ENCODE data around the gene NDE1.
"Not testable (repeated sequence)": the region's sequence is repeated elsewhere in the genome, so short reads cannot be mapped to it uniquely, and the experiment has no call there.

NDE1 gene

DNA sequence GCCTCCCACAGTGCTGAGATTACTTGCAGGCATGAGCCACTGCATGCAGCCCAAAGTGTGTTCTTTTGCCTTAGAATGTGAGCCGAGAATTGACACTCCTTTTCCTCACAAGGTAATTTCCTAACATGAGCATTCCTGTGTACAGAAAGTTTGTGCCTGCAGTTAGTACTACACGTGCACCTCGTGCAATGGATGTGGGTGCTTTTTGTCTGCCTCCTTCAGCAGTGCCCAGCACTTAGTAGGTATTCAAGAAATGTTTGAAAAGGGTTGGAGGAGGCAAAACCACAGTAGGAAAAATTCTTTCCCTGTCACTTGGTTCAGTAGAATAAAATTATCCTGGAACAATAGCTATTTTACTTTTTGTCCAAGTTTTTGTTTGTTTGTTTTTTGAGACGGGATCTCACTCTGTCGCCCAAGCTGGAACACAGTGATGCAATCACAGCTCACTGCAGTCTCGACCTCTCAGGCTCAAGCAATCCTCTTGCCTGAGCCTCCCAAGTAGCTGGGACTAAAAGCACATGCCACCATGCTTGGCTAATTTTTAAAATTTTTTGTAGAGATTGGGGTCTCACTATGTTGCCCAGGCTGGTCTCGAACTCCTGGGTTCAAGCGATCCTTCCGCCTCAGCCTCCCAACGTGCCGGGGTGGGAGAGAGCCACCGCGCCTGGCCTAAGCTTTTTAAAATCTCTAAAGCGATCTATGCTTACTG, 2.4 kb downstream of the NDE1 start:
- Histone ChIP-seq H3K4me1 (ENCODE audit: insufficient read depth, low read length) (no peaks in the 10 kb centered on the region), H3K9ac (ENCODE audit: low read depth, low read length) (no peak overlapping the region), H3K36me3 (ENCODE audit: insufficient read depth, low read length) (peaks cover 3% of the 10 kb centered on the region; the same call in 1 of the 2 replicates), H3K9me3 (ENCODE audit: control insufficient read depth, insufficient read depth, low read length) (no peaks in the 10 kb centered on the region)

DNA sequence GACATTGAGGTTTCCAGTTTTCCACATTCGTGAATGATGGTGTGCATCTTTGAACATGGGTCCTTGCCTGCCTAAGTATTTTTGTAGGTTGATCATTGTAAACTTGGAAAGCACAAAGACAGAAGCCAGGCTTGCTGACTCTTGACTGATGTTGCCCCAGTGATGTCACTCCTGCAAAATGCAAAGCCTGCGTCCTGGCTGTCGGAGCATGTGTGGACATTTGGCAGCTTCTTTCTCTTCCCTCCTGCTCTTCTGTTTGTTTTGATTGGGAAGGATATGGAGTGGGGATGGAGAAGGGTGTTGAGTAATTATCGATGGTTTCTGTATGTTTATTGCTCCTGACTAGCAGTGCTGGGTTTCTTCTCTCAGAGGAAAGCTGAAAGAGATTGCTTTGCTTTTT, 3.2 kb downstream of the NDE1 start:
- Histone ChIP-seq H3K4me1 (ENCODE audit: insufficient read depth, low read length) (no peaks in the 10 kb centered on the region), H3K9ac (ENCODE audit: low read depth, low read length) (no peak overlapping the region), H3K36me3 (ENCODE audit: insufficient read depth, low read length) (peaks cover 3% of the 10 kb centered on the region; the same call in 1 of the 2 replicates), H3K9me3 (ENCODE audit: control insufficient read depth, insufficient read depth, low read length) (no peaks in the 10 kb centered on the region)

- no peaks in the 10 kb centered on the region for H3K9me3 ChIP-seq (ENCODE audit: control insufficient read depth, insufficient read depth, low read length)
- H3K4me1 ChIP-seq (ENCODE audit: insufficient read depth, low read length): no peaks in the 10 kb centered on the region
- H3K9ac ChIP-seq (ENCODE audit: low read depth, low read length): no peak overlapping the region
Observed at GRCh38 chr16:15654591-15654990, 4.5 kb downstream of the NDE1 start.

GRCh38 chr16:15655561-15655960, 5.5 kb downstream of the NDE1 start:
- not testable (repeated sequence) for H3K4me1 ChIP-seq (ENCODE audit: insufficient read depth, low read length); H3K9ac ChIP-seq (ENCODE audit: low read depth, low read length); H3K9me3 ChIP-seq (ENCODE audit: control insufficient read depth, insufficient read depth, low read length); H3K36me3 ChIP-seq (ENCODE audit: insufficient read depth, low read length)

More at GRCh38 chr16:15654591-15654990, 4.5 kb downstream of the NDE1 start:
- peaks cover 3% of the 10 kb centered on the region; the same call in 1 of the 2 replicates for H3K36me3 ChIP-seq (ENCODE audit: insufficient read depth, low read length)

GRCh38 chr16:15658149-15658548, 8.1 kb downstream of the NDE1 start:
- no peak overlapping the region for H3K9ac ChIP-seq (ENCODE audit: low read depth, low read length)
- H3K4me1 ChIP-seq (ENCODE audit: insufficient read depth, low read length): no peaks in the 10 kb centered on the region
- no peaks in the 10 kb centered on the region for H3K9me3 ChIP-seq (ENCODE audit: control insufficient read depth, insufficient read depth, low read length)
- no peaks in the 10 kb centered on the region; the same call in 1 of the 2 replicates for H3K36me3 ChIP-seq (ENCODE audit: insufficient read depth, low read length)

DNA sequence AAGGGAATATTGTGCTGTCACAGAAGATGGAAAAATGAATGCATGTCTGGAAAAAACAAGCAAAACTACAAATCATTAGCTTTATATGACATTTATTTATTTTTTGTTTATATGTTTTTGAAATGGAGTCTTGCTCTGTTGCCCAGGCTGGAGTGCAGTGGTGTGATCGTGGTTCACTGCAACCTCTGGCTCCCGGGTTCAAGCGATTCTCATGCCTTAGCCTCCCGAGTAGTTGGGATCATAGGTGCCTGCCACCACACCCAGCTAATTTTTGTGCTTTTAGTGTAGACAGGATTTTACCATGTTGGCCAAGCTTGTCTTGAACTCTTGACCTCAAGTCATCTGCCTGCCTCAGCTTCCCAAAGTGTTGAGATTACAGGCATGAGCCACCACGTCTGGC, 8.5 kb downstream of the NDE1 start:
- no peaks in the 10 kb centered on the region for H3K4me1 ChIP-seq (ENCODE audit: insufficient read depth, low read length)

GRCh38 chr16:15660203-15660601, 10.2 kb downstream of the NDE1 start:
- no peaks in the 10 kb centered on the region for H3K9me3 ChIP-seq (ENCODE audit: control insufficient read depth, insufficient read depth, low read length)
- peaks cover 4% of the 10 kb centered on the region for H3K36me3 ChIP-seq (ENCODE audit: insufficient read depth, low read length)
- no peak overlapping the region for H3K9ac ChIP-seq (ENCODE audit: low read depth, low read length)
- H3K4me1 ChIP-seq (ENCODE audit: insufficient read depth, low read length): no peaks in the 10 kb centered on the region

More for the DNA sequence above, 8.5 kb downstream of the NDE1 start:
- Histone ChIP-seq H3K9ac (ENCODE audit: low read depth, low read length) (no peak overlapping the region), H3K36me3 (ENCODE audit: insufficient read depth, low read length) (no peaks in the 10 kb centered on the region; the same call in 1 of the 2 replicates), H3K9me3 (ENCODE audit: control insufficient read depth, insufficient read depth, low read length) (no peaks in the 10 kb centered on the region)

GRCh38 chr16:15665107-15665506, 15.1 kb downstream of the NDE1 start:
- H3K36me3 ChIP-seq (ENCODE audit: insufficient read depth, low read length): peaks cover 10% of the 10 kb centered on the region
- H3K9ac ChIP-seq (ENCODE audit: low read depth, low read length): no peak overlapping the region
- no peaks in the 10 kb centered on the region for H3K9me3 ChIP-seq (ENCODE audit: control insufficient read depth, insufficient read depth, low read length)
- H3K4me1 ChIP-seq (ENCODE audit: insufficient read depth, low read length): no peaks in the 10 kb centered on the region

DNA sequence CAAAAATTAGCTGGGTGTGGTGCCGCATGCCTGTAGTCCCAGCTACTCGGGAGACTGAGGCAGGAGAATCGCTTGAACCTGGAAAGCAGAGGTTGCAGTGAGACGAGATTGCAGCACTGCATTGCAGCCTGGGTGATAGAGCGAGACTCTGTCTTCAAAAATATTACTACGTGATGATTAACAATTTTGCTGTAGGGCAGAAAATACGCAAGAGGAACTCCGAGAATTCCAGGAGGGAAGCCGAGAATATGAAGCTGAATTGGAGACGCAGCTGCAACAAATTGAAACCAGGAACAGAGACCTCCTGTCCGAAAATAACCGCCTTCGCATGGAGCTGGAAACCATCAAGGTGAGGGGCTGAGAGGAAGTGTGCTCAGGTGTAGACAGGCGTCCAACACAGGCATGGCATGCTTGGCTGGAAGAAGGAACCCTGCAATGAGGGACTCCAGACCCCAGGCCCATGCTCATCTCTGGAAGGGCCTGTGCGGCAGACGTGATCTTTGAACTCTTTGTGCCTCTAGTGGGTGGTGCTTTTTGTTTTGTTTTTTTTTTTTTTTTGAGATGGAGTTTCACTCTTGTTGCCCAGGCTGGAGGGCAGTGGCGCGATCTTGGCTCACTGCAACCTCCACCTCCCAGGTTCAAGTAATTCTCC, 17.2 kb downstream of the NDE1 start:
- Histone ChIP-seq H3K9ac (ENCODE audit: low read depth, low read length) (no peak overlapping the region), H3K9me3 (ENCODE audit: control insufficient read depth, insufficient read depth, low read length) (no peaks in the 10 kb centered on the region), H3K36me3 (ENCODE audit: insufficient read depth, low read length) (peaks cover 10% of the 10 kb centered on the region), H3K4me1 (ENCODE audit: insufficient read depth, low read length) (peaks cover 2% of the 10 kb centered on the region; the same call in 1 of the 2 replicates)

- peaks cover 7% of the 10 kb centered on the region; the same call in 1 of the 2 replicates for H3K4me1 ChIP-seq (ENCODE audit: insufficient read depth, low read length)
- no peaks in the 10 kb centered on the region for H3K9me3 ChIP-seq (ENCODE audit: control insufficient read depth, insufficient read depth, low read length)
- no peak overlapping the region for H3K9ac ChIP-seq (ENCODE audit: low read depth, low read length)
- 0 out of 2 replicates have a peak, but pooled peaks cover 2% of the 10 kb centered on the region for H3K36me3 ChIP-seq (ENCODE audit: insufficient read depth, low read length)
Observed at GRCh38 chr16:15671530-15672117, 21.6 kb downstream of the NDE1 start.

GRCh38 chr16:15672127-15672513, 22.1 kb downstream of the NDE1 start:
- not testable (repeated sequence) for H3K4me1 ChIP-seq (ENCODE audit: insufficient read depth, low read length); H3K9me3 ChIP-seq (ENCODE audit: control insufficient read depth, insufficient read depth, low read length); H3K9ac ChIP-seq (ENCODE audit: low read depth, low read length); H3K36me3 ChIP-seq (ENCODE audit: insufficient read depth, low read length)

GRCh38 chr16:15672514-15673167, 22.6 kb downstream of the NDE1 start:
- no peak overlapping the region for H3K9ac ChIP-seq (ENCODE audit: low read depth, low read length)

DNA sequence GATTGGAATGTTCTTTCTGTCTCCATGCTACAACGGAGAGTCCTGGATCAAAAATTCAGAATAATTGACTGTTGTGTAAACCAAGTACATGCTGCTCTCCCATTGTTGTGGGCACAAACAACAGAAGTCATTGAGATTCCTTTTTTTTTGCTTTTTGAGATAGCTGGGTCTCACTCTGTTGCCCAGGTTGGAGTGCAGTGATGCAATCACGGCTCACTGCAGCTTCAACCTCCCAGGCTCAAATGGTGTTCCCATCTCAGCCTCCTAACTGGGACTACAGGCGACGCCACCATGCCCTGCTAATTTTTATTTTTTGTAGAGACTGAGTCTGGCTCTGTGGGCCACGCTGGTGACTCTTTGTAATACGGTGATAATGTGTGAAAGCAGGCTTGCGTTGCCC, 24.5 kb downstream of the NDE1 start:
- no peak overlapping the region for H3K9ac ChIP-seq (ENCODE audit: low read depth, low read length)
- H3K36me3 ChIP-seq (ENCODE audit: insufficient read depth, low read length): peaks cover 3% of the 10 kb centered on the region; the same call in 1 of the 2 replicates
- H3K4me1 ChIP-seq (ENCODE audit: insufficient read depth, low read length): peaks cover 7% of the 10 kb centered on the region; the same call in 1 of the 2 replicates
- H3K9me3 ChIP-seq (ENCODE audit: control insufficient read depth, insufficient read depth, low read length): no peaks in the 10 kb centered on the region

More at GRCh38 chr16:15672514-15673167, 22.6 kb downstream of the NDE1 start:
- H3K9me3 ChIP-seq (ENCODE audit: control insufficient read depth, insufficient read depth, low read length): no peaks in the 10 kb centered on the region
- H3K36me3 ChIP-seq (ENCODE audit: insufficient read depth, low read length): 0 out of 2 replicates have a peak, but pooled peaks cover 2% of the 10 kb centered on the region
- H3K4me1 ChIP-seq (ENCODE audit: insufficient read depth, low read length): peaks cover 7% of the 10 kb centered on the region; the same call in 1 of the 2 replicates

- peaks cover 7% of the 10 kb centered on the region; the same call in 1 of the 2 replicates for H3K4me1 ChIP-seq (ENCODE audit: insufficient read depth, low read length)
- H3K36me3 ChIP-seq (ENCODE audit: insufficient read depth, low read length): peaks cover 3% of the 10 kb centered on the region; the same call in 1 of the 2 replicates
Observed at GRCh38 chr16:15676506-15676905, 26.5 kb downstream of the NDE1 start.

More at GRCh38 chr16:15676506-15676905, 26.5 kb downstream of the NDE1 start:
- Histone ChIP-seq H3K9ac (ENCODE audit: low read depth, low read length) (no peak overlapping the region), H3K9me3 (ENCODE audit: control insufficient read depth, insufficient read depth, low read length) (no peaks in the 10 kb centered on the region)

Measured in ES-I3 (cell line).